ENCODE results near the gene LTBP2. TPM values are rescaled to one million over a fixed set of nuclear protein-coding genes. Genes with fewer than 3 reads are reported as not detected.

Gene LTBP2
- total RNA-seq: 7.6 TPM
- long read RNA-seq, partial matches to known transcripts: 2 of 2 reads
- long read RNA-seq, other reads (novel, unspliced or antisense): 0 of 2 reads

- DNase-seq (ENCODE audit: missing footprints) (no peak), ATAC-seq (peak; percentile 42)
- intact Hi-C loops (cut with DNase I): loop anchor here (5.0 kb wide), 4 partner anchors 59 to 249 kb away; partner anchors contain the start of genes AREL1 and FCF1
These were observed at the start of gene LTBP2 for GRCh38 chr14:74611650-74612349. TSS of gene LTBP2 (minus strand) at chr14:74612237. CDS start at chr14:74611944, 293 bp downstream.

- DNase-seq (ENCODE audit: missing footprints) (no peak), ATAC-seq (no peak)
- intact Hi-C loops (cut with DNase I): no loop called here
These were observed 48.8 kb upstream of the LTBP2 start for GRCh38 chr14:74660863-74661262.

- DNase-seq (ENCODE audit: missing footprints) (no peak), ATAC-seq (no peak)
- intact Hi-C loops (cut with DNase I): no loop called here
These were observed 48.1 kb upstream of the LTBP2 start for GRCh38 chr14:74660167-74660566.

- DNase-seq (ENCODE audit: missing footprints): no peak
- no peak for ATAC-seq
- intact Hi-C loops (cut with DNase I): no loop called here
These were observed 46.6 kb upstream of the LTBP2 start for GRCh38 chr14:74658535-74659131.

- DNase-seq (ENCODE audit: missing footprints) (no peak), ATAC-seq (no peak)
- intact Hi-C loops (cut with DNase I): no loop called here
These were observed 44.9 kb upstream of the LTBP2 start for GRCh38 chr14:74656964-74657363.

GRCh38 chr14:74655599-74656395 is 43.8 kb upstream of the LTBP2 start:
- ATAC-seq (no peak), DNase-seq (ENCODE audit: missing footprints) (no peak)
- intact Hi-C loops (cut with DNase I): no loop called here

GRCh38 chr14:74654931-74655330 is 42.9 kb upstream of the LTBP2 start:
- intact Hi-C loops (cut with DNase I): no loop called here
- ATAC-seq: no peak

GRCh38 chr14:74653386-74654138 is 41.5 kb upstream of the LTBP2 start:
- intact Hi-C loops (cut with DNase I): no loop called here
- no peak for ATAC-seq
- no peak for DNase-seq (ENCODE audit: missing footprints)

More at GRCh38 chr14:74654931-74655330, 42.9 kb upstream of the LTBP2 start:
- DNase-seq (ENCODE audit: missing footprints): no peak

GRCh38 chr14:74652541-74652940 is 40.5 kb upstream of the LTBP2 start:
- intact Hi-C loops (cut with DNase I): no loop called here
- DNase-seq (ENCODE audit: missing footprints): no peak

GRCh38 chr14:74650927-74651686 is 39.1 kb upstream of the LTBP2 start:
- ATAC-seq (no peak), DNase-seq (ENCODE audit: missing footprints) (no peak)
- intact Hi-C loops (cut with DNase I): no loop called here

More at GRCh38 chr14:74652541-74652940, 40.5 kb upstream of the LTBP2 start:
- no peak for ATAC-seq

GRCh38 chr14:74649673-74650072 is 37.6 kb upstream of the LTBP2 start:
- DNase-seq (ENCODE audit: missing footprints) (no peak), ATAC-seq (no peak)
- intact Hi-C loops (cut with DNase I): no loop called here

- ATAC-seq (no peak), DNase-seq (ENCODE audit: missing footprints) (no peak)
- intact Hi-C loops (cut with DNase I): no loop called here
These were observed 37.1 kb upstream of the LTBP2 start for GRCh38 chr14:74649167-74649566.

GRCh38 chr14:74648601-74649000 is 36.6 kb upstream of the LTBP2 start:
- DNase-seq (ENCODE audit: missing footprints) (no peak), ATAC-seq (no peak)
- intact Hi-C loops (cut with DNase I): no loop called here

GRCh38 chr14:74647678-74648461 is 35.8 kb upstream of the LTBP2 start:
- ATAC-seq (no peak), DNase-seq (ENCODE audit: missing footprints) (no peak)
- intact Hi-C loops (cut with DNase I): no loop called here

GRCh38 chr14:74647061-74647677 is 35.1 kb upstream of the LTBP2 start:
- ATAC-seq: no peak
- intact Hi-C loops (cut with DNase I): no loop called here

GRCh38 chr14:74645756-74646470 is 33.9 kb upstream of the LTBP2 start:
- DNase-seq (ENCODE audit: missing footprints) (no peak), ATAC-seq (no peak)
- intact Hi-C loops (cut with DNase I): no loop called here

More at GRCh38 chr14:74647061-74647677, 35.1 kb upstream of the LTBP2 start:
- DNase-seq (ENCODE audit: missing footprints): no peak

All from Right ventricle myocardium inferior (tissue), 1 donor.